HepG2 (cell line): ENCODE data around the gene MRI1. TPM values are rescaled to one million over a fixed set of nuclear protein-coding genes. Genes with fewer than 3 reads are reported as not detected.
A peak's percentile ranks its signal among the peaks of the same experiment; 100 is the strongest.

Source experiments
- BATF2 ChIP-seq: sonication (generic); formaldehyde crosslinking; IDR thresholded peaks from 2 replicates; pipeline ENCODE4 v1.8.0; 2022; ENCODE audit warnings: mild to moderate bottlenecking, missing genetic modification reagents, moderate library complexity
- CTCF ChIP-seq: sonication (generic); formaldehyde crosslinking; IDR thresholded peaks from 2 replicates; pipeline ENCODE4 v1.5.0; 2020; ENCODE audit warnings: mild to moderate bottlenecking, missing genetic modification reagents, moderate library complexity
- DNMT3B ChIP-seq: conservative IDR thresholded peaks from 2 replicates; pipeline ENCODE4 v1.6.1; 2016; ENCODE audit warnings: missing biosample characterization, control low read depth
- FOXK2 ChIP-seq: fragments of 450-650 bp; IDR thresholded peaks from 2 replicates; pipeline ENCODE4 v1.6.1; 2016
- HMGXB4 ChIP-seq, 2 experiments: sonication (generic) in 1 of 2; formaldehyde crosslinking in 1 of 2; IDR thresholded peaks; 2 replicates each; pipeline versions ENCODE4 v1.4.0 to v1.6.1; 2018 to 2020; ENCODE audit warnings: missing genetic modification reagents in 2 of 2, borderline replicate concordance in 1 of 2, low read depth in 1 of 2, mild to moderate bottlenecking in 1 of 2, missing biosample characterization in 1 of 2
- HNRNPLL ChIP-seq: fragments of 200-400 bp; formaldehyde crosslinking; IDR thresholded peaks from 2 replicates; pipeline ENCODE4 v1.6.1; 2017; ENCODE audit warnings: mild to moderate bottlenecking, low read depth, low read length; ENCODE audit not compliant: poor library complexity, severe bottlenecking
- KDM2A ChIP-seq: sonication (generic); formaldehyde crosslinking; IDR thresholded peaks from 2 replicates; pipeline ENCODE4 v1.4.0; 2020; ENCODE audit warnings: low read depth, missing genetic modification reagents, borderline replicate concordance
- KDM4B ChIP-seq: sonication (generic); formaldehyde crosslinking; IDR thresholded peaks from 2 replicates; pipeline ENCODE4 v1.4.0; 2020; ENCODE audit warnings: missing genetic modification reagents
- POGZ ChIP-seq: sonication (generic); formaldehyde crosslinking; IDR thresholded peaks from 2 replicates; pipeline ENCODE4 v1.4.0; 2020; ENCODE audit warnings: mild to moderate bottlenecking, missing genetic modification reagents
- PRPF4 ChIP-seq: fragments of 200-400 bp; formaldehyde crosslinking; IDR thresholded peaks from 2 replicates; pipeline ENCODE4 v1.6.1; 2016; ENCODE audit warnings: low read length, low read depth; ENCODE audit not compliant: poor library complexity, severe bottlenecking
- RCOR2 ChIP-seq: IDR thresholded peaks from 2 replicates; pipeline ENCODE4 v1.6.1; 2016; ENCODE audit warnings: missing biosample characterization, missing genetic modification reagents
- SAP130 ChIP-seq: IDR thresholded peaks from 2 replicates; pipeline ENCODE4 v1.6.1; 2016; ENCODE audit warnings: low read depth
- STAG1 ChIP-seq: sonication (generic); formaldehyde crosslinking; IDR thresholded peaks from 2 replicates; pipeline ENCODE4 v1.4.0; 2020; ENCODE audit warnings: missing genetic modification reagents
- YY1 ChIP-seq: IDR thresholded peaks from 2 replicates; pipeline ENCODE4 v1.6.1; 2011; ENCODE audit warnings: low read length, low read depth, moderate library complexity, mild to moderate bottlenecking; ENCODE audit not compliant: insufficient read depth, insufficient replicate concordance
- ZNF10 ChIP-seq: sonication (generic); formaldehyde crosslinking; IDR thresholded peaks from 2 replicates; pipeline ENCODE4 v1.4.0; 2020; ENCODE audit warnings: mild to moderate bottlenecking, low read depth, missing genetic modification reagents, borderline replicate concordance
- ZNF609 ChIP-seq: sonication (generic); formaldehyde crosslinking; IDR thresholded peaks from 2 replicates; pipeline ENCODE4 v1.4.0; 2020; ENCODE audit warnings: mild to moderate bottlenecking, missing genetic modification reagents, borderline replicate concordance
- ZNF704 ChIP-seq: sonication (generic); formaldehyde crosslinking; IDR thresholded peaks from 2 replicates; pipeline ENCODE4 v1.8.1; 2023; ENCODE audit warnings: mild to moderate bottlenecking, inconsistent platforms, moderate library complexity, missing genetic modification reagents, borderline replicate concordance
- ZNF768 ChIP-seq: sonication (generic); formaldehyde crosslinking; IDR thresholded peaks from 2 replicates; pipeline ENCODE4 v1.4.0; 2020; ENCODE audit warnings: missing genetic modification reagents
- polyA plus RNA-seq, 8 experiments: library from polyadenylated mRNA; depleted of rRNA in 3 of 8; stranded (reverse) in 7 of 8; unstranded in 1 of 8; fragments of >200 nt; fragmentation: Illumina TruSeq in 4 of 8; extraction: Trizol in 4 of 8; gene quantifications; 2 replicates each; pipeline versions ENCODE4 v1.2.1 to v1.2.3, GENCODE V29; 2011 to 2016; ENCODE audit warnings: low read depth in 4 of 8, missing spikeins in 1 of 8, mixed read lengths in 1 of 8; ENCODE audit not compliant: insufficient read depth in 1 of 8
- total RNA-seq, 5 experiments: library from RNA; depleted of rRNA; stranded (reverse); fragments of >200 nt; fragmentation: Illumina TruSeq; extraction: Trizol; gene quantifications; 2 replicates each; pipeline ENCODE4 v1.2.3, GENCODE V29; 2016; ENCODE audit warnings: low read depth in 1 of 5

The MRI1 gene
- total and polyA plus RNA-seq, 2 of the 13 experiments (the other 11 are each of a cell fraction or from before 2014, with no cell fraction given), result 20.1 to 20.6 TPM

GRCh38 chr19:13784731-13785452 is 20.6 kb downstream of the MRI1 start (continued):
- TF ChIP-seq ZNF704 (CRISPR knock-in tag), result no peak
- TF ChIP-seq CTCF (CRISPR knock-in tag), result peak; percentile 85
- peak; percentile 26 for TF ChIP-seq YY1
- TF ChIP-seq KDM2A, result peak; percentile 56; the same call in 1 of the 2 replicates
- TF ChIP-seq HMGXB4 (CRISPR knock-in tag; IDR thresholded peaks at IDR 0.05; ENCODE audit: borderline replicate concordance in 1 of 2, low read depth in 1 of 2), result peak; percentile 58 to 60; a peak in 3 of 4 replicates
- no peak for TF ChIP-seq PRPF4
- TF ChIP-seq FOXK2, result no peak
- no peak for TF ChIP-seq DNMT3B
- no peak for TF ChIP-seq POGZ (CRISPR knock-in tag)
- TF ChIP-seq ZNF609, result no peak
- peak; percentile 87 for TF ChIP-seq STAG1
- peak; percentile 30; the same call in 1 of the 2 replicates for TF ChIP-seq SAP130
- no peak for TF ChIP-seq BATF2 (CRISPR knock-in tag)
- TF ChIP-seq KDM4B (CRISPR knock-in tag), result no peak
- TF ChIP-seq RCOR2 (CRISPR knock-in tag), result no peak
- 0 out of 2 replicates have a peak, but pooled peaks have one; percentile 15 for TF ChIP-seq ZNF768
- TF ChIP-seq ZNF10 (CRISPR knock-in tag), result no peak
- no peak for TF ChIP-seq HNRNPLL
